C1 segment of cervical spinal cord (tissue), 14 donors: ENCODE results near the gene BTG4.
A peak's percentile ranks its signal among the peaks of the same experiment; 100 is the strongest.

ENCODE experiments used
- DNase-seq, 14 donors: peaks; one replicate each; lab custom pipeline; 2025; lab: John Stamatoyannopoulos, UW

Gene BTG4

DNA sequence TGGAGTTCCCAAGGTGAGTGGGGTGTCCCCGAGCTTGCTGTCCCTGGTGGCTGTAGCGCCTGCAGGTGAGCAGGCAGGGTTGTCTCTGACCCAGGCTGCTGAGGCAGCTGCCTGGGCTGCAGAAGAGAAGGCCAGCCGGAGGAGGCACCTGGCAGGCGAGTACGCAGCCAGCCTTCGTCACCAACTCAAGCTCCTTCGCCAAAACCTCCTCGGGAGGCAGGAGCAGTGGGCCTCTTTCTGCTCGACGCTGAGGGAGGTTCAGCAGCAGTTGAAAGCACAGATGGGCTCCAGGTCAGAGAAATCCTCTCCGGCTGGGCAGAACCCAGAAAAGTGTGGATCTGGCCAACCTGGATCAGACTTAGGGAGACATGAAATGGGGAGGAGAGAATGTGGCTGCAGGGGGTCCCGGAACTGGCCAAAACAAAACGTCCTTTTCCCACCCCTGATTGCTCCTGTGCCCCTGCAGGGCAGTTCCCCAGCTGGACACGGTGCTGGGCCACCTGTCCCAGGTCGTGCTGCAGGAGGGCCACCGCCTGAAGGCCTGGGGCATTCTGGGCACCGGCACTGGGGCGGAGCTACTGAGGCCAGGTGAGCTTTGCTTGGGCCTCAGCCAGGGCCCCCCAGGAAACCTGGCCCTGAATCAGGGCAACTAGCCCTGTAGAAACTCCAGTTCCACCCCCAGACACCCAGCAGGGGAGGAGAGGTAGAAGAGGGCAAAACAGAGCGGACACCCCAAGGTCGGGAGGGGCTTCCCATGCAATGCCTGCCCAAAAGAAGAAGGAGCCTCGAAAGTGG is 56.7 kb downstream of the BTG4 start:
- peak in 1 of 14 donors; percentile 90 for DNase-seq

GRCh38 chr11:111454561-111455192 is 57.5 kb downstream of the BTG4 start:
- DNase-seq, result peak in 12 of 14 donors; percentile 12 to 77 (median 42)

DNA sequence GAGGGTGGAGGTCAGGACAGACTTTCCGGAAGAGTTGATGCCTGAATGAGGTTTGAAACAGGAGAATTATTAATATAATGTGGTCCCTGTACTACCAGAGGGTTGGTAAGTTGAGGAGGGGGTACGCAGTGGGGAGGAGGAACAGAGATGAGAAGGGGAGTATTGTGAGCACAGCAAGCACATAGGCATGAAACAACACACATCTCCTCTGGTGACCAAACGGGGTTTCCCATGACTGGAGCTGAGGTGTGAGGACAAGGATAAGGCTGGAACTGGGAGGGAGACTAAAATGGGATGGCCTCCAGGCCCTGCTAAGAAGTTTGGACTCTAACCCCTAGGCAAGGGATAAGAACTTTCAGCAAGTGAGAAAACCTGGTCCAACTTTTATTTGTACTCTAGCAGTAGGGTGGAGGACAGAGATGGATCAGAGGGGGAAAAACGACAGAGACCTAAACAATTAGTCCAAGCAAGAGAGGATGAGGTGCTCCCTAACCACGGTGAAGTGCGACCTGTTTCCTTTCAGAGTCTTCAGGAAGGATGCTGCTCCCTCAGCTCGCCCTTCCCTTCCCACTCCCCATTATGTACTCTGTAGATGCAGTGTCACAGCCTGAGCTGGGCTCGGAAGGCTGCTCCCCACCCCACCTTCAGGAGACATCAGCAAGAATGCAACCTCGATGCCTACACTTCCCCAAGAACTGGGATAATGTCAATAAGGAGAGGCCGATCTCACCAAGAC is 59.2 kb downstream of the BTG4 start:
- no peak for DNase-seq

DNA sequence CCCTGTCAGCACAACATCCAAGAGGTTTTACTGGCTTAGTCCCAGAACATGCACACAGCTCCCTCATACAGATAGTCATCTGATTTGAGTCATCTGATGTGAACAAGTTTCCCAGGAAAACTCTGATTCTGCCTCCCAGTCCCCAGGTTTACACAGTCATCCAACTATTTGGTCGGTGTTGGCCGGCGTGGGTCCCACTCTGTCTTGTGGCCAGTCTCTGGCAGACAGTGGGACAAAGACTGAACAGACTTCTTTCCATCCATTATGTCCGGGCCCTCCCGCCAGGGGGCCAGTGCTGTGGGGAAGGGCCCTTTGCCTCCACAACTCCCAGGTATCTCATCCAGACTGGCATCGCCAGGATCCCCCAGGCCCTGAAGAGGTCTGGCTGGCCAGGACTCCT is 60.0 kb downstream of the BTG4 start:
- DNase-seq, result peak in 1 of 14 donors; percentile 21

GRCh38 chr11:111450480-111451320 is 61.5 kb downstream of the BTG4 start:
- no peak for DNase-seq

GRCh38 chr11:111449696-111450479 is 62.3 kb downstream of the BTG4 start:
- peak in 9 of 14 donors; percentile 24 to 72 (median 54) for DNase-seq

- no peak for DNase-seq
Observed at GRCh38 chr11:111448831-111449557, 63.2 kb downstream of the BTG4 start.

DNA sequence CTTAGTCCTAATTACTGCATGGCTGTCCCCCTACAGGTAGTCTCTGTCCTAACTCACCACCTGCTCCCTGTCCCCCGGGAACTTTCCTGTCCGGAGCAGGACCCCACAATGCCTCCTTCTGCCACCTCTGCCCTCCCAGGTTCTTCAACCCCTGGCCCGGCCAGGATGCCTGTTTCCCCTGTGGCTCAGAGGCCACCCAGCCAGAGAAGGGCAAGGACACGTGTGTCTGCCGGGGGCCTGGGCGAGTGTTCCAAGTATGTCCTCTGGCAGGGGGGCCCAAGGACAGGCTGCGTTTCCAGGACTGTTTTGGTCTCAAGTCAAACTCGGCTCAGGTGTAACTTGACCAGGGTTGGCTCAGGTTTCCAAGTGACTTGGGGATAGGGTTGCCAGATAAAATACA is 63.8 kb downstream of the BTG4 start:
- no peak for DNase-seq

- DNase-seq, result no peak
Observed at GRCh38 chr11:111447931-111448330, 64.3 kb downstream of the BTG4 start.

GRCh38 chr11:111447112-111447471 is 65.1 kb downstream of the BTG4 start:
- DNase-seq, result no peak

DNA sequence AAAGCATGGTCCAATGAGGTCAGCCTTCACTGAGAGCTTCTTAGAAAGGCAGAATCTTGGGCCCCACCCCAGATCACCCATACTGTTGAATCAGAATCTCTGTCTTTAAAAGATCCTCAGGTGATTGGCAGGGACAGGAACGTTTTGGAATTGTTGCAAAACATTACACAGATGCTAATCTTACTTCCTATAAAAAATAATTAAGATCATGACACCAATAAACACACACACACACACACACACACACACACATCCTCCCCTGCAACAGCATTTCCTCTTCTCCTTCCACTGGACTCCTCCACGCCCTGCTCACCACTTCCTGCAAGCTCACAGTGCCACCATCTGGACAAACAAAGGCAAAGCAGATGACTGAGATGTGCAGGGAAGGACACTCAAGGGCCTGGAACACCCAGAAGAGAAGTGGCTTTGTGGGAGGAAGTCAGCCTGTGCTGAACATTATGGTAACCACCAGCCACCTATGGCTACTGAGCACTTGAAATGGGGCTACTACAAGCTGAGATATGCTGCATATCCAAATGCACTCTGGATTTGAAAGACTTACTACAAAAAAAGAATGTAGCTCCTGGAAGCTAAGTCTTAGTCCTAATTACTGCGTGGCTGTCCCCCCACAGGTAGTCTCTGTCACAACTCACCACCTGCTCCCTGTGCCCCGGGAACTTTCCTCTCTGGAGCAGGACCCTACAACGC is 65.6 kb downstream of the BTG4 start:
- peak in 12 of 14 donors; percentile 26 to 73 (median 63) for DNase-seq

- no peak for DNase-seq
Observed at GRCh38 chr11:111445586-111445985, 66.6 kb downstream of the BTG4 start.
